DMS53 (cell line): ENCODE results near the gene FYN.

Experiments
- DNase-seq: peaks from one replicate; lab custom pipeline; 2025; lab: John Stamatoyannopoulos, UW

FYN gene

DNA sequence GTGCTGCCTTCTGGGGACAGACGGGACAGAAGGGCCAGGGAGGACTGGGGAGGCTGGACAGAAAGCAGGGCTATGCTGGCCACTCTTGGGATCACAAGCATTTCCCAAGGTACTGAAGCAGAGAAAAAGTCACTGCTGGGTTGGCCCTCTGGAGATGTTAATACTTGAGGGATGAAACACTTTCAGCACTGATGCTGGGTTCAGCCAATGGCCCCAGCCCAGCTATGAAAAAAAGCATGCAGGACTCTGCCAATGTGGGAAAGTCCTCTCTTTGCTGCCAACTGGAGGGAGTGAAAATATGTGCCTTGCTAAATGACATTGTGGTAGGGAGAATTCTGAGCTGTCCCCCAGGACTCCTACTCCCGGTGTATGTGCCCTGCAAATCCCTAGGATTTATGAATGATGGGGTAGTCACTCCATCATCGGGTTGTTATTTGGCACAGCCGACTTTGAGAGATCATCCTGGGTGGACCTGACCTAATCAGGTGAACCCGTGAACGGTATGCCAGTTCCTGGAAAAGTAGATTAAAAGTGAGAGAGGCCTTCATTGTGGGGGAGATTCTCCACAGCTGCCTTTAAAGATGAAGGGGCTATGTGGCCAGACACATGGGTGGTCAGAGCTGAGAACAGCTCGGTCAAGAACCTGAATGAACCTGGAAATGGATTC lies 147.7 kb downstream of the FYN start:
- no peak for DNase-seq

DNA sequence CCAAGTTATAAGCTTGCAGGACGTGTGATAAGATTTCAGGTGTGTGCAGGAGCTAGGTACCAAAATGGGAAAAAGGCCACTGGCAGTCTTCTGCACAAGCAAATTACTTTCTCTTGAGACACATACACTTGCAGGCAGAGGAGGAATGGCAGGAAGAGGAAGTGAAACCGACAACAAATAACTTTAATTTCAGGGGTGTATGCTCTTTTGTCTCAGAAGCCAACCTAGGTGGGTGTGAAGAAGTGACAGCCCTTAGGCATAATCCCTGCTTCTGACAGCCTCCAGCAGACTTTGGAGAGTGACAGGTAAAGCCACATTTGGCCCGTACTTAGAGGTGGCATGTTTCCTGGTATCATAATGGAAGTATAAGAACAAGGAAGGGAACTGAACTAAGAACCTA lies 148.7 kb downstream of the FYN start:
- DNase-seq, result no peak

DNA sequence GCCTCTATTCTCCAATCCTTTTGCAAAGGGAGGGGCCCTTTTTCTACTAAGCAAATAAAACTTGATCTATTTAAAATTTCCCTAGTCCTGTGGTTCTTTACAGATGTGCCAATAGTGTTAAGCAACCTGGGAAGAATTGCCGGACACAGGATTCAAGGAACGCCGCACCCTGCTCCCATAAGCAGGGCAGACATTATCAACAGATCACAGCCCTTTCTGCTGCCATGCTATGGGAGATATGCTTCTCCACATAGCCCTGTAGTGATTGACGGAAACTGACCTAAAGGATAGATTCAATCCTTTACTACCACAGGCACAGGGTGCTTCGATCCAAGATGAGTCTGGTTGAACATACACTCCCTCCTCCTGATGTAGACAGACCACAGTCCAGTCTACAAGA lies 149.2 kb downstream of the FYN start:
- no peak for DNase-seq

DNA sequence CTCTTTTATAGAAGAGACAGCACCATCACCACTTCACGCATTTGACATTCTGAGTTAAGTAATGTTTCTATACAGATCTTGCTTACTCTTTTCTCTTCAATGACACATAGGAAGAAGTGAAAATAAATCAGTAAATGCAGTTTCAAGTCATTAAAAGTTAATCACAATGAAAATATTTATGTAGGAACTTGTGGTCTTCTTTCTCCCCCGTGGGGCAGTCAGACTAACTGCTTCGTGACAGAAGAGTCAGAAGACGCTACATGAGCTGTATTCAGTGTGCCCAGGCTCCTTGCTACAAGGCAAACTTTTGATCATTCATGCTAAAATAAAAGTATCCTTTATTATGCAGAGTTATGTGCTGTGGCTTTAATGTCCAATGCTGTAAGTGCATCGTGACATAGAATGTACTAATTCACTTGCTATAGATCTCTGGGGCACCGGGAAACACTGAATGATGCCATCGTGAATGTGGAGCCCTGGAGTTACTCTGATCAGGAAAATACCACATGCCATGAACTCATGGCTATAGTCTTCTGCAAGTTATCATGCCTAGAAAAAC lies 149.8 kb downstream of the FYN start:
- DNase-seq, result no peak

DNA sequence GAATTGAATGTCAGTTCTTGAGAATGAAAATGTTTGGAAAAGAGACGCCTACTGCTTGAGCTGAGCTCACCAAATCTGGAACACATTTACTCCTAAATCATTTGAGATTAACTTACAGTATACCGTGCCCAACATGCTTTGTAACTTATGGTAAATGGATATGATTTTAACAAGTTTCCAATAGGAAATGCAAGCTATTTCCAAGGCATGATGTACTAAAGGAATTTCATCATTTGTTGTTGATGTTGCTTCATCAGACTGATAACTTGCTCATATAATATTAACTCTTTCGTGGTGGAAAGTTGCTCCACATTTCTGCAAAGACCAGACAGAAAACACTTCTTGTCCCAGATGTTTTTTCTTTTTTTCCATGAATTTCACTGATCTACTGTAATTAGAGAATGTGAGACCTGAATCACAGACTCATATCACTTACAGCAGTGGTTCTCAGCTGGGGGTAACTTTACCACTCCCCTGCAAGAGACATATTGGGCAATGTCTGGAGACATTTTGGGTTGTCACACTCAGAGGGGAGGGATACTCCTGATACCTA lies 151.0 kb downstream of the FYN start:
- DNase-seq, result no peak

DNA sequence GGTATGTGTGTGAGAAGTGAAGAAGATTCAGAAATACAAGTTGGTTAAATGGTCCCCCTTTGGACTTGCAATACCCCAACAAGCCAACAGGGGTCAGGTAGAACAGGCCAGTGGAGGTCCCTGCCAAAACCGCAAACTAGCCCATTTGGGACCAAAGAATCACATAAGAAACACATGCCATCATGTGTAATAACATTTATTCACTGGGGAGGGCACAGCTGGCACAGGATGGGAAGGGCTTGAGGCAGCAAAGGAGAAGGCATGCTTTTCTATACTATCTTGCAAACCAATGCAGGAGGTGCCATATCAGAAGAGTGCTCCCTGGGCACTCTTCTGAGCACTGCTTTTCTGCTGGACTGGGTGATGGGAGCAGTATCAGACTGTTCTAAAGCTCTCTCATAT lies 151.5 kb downstream of the FYN start:
- DNase-seq, result peak; percentile 35

DNA sequence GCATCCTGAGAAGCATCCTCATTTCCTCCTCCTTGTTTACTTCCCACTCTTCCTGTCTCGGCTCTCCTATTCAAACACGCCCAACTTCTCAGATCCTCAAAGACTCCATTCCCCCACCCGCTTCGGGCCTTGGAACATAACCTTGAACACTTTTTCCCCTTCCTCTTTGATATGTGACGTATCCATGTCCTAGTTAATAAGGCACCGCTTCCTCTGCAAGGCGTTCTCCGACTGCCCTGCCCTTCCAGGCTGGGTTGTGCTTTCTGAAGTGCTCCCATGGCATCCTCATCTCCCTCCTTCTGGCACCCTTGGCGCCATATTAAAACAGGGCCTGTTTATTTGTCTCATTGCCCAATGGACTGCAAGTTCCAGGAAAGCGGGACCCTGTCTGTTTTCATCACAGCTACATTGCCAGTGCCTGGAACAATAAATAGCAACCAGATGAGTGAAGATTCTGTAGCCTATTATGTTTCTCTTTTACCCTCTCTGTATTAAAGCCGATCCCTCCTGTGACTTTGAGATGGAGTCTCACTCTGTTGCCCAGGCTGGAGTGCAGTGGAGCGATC lies 152.2 kb downstream of the FYN start:
- no peak for DNase-seq

DNA sequence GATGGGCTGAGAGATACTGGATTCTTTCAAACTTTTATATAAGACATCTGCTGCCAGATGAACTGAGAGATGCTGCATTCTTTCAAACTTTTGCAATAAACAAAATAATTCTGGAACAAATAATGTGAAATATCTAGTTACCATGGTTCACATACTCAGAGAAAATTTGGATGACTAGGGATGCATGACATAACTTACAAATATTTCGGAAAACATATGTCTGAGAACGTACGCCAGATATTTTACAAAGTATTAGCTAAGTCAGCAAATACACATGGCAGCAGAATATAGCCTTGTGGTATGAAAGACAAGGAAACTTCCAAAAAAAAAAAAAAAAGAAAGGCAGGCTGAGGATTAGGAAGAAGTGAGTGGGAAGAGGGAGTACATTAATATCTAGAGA lies 154.3 kb downstream of the FYN start:
- DNase-seq, result no peak

DNA sequence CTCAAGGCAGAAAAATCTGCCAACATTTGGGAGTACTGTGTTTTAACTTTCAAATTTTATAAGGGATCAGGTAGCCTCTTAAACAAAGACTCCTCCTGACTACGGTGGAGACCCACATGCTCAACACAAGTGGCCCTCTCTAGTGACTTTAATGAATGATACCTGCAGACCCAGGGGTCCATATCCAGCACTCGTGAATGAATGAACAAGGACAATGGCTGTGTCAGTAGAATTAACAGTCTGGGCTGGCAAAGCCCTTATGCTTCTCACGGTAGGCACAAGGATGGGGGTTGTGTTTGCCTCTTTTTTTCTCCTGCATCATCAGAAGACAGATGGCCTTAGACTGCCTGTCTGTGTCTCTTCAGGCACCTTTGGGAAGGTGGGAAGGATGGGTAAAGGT lies 154.9 kb downstream of the FYN start:
- DNase-seq, result no peak

DNA sequence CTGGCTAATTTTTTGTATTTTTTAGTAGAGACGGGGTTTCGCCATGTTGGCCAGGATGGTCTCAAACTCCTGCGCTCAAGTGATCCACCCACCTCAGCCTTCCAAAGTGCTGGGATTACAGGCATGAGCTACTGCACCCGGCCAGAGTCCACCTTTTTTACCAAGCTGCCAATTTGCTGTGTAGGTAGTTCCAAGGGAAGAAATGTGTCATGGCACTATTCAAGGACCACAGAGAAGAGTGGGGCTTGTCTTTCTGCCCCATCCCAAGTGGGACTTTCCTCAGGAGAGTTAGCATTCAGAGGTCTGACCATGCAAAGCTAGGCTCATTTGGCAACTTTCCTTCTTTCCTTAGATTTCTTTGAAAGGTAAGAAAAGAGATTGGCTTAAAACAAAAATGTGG lies 155.6 kb downstream of the FYN start:
- no peak for DNase-seq

DNA sequence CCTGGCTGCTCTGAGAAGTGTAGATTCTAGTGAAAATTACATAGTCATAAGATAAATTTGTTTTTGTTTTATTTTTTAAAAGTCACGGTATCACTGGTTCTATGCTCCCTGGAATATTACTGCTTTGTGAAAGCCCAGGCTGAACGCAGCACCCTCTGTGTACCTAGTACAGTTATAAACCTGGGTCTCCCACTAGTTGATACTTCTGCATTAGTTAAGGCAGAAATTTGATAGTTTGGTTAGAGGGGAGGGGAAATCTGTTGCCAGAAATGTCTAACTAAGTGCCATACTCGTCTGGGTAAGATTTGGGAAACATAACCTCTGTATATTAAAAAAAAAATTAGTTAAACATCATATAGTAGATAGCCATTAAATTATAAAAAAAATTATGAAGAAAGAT lies 156.9 kb downstream of the FYN start:
- no peak for DNase-seq

DNA sequence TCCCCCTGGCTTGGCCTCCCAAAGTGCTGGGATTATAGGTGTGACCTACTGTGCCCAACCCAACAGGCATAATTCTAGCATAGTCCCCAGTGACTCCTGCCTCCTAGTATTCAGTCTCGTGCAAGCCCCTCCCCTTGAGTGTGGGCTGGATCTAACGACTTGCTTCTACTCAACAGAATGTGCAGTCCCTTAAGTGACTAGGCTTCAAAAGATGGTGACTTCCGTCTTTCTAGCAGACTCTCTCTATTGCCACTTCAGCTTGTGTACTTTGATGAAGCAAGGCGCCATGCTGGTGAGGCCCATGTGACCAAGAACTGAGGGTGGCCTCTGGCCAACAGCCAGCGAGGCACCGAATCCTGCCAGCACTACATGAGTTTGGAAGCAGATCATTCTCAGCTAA lies 157.9 kb downstream of the FYN start:
- peak; percentile 76 for DNase-seq

DNA sequence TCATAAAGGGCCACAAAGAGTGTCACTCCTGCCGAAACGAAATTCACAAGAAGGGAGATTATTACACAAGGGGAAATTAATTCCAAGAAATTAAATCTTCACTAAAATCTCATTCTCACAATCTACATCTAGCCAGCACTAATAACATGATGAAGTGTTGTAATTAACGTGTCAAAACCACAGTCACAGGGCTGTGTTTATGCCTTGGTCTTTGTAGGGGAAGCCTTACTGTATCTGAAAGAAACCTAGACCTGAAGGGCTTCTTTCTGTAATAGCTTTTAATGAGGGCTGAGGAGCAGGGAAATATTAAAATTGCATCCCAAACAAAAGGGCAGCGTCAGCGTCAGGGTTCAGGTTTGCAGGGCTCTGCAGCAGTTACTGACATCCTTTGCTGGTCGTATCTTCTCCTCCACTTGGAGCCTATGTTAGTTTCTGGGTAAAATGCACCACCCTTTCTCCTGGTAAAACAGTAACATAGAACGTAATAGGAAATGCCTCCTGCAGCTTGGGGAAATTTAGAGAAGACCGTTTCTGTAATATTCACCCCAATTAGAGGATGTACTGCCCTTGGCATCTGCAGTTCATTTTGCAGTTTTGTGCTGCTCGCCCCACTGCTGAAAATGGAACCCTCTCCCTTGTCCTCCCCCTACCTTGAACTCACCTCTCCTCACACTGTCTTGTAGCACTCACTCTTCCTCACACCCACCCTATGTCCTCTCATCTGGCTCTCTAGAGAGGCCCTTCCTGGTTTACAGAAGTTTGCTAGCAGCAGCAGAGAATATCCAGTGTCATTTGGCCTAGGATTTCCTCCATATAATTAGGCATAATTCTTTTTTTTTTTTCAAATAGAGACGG lies 158.6 kb downstream of the FYN start:
- DNase-seq, result no peak

DNA sequence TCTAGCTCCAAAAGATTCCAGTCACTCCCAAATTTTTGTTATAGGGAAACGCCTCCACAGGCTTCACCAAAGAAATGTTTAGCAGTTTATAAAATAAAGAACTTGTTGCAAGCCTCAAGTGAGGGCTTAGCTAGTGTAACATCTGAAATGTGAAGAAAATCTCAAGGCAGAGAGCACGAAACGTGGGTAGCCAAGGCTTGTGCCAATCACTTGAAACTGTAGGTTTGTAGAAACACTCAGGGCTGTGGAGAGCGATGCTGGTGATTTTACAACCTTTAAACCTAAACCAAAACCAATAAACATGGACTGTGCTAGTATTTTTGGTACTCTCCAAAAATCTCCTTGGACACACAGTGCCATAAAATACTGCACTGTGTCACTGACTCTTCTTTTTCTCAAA lies 159.4 kb downstream of the FYN start:
- DNase-seq, result no peak

DNA sequence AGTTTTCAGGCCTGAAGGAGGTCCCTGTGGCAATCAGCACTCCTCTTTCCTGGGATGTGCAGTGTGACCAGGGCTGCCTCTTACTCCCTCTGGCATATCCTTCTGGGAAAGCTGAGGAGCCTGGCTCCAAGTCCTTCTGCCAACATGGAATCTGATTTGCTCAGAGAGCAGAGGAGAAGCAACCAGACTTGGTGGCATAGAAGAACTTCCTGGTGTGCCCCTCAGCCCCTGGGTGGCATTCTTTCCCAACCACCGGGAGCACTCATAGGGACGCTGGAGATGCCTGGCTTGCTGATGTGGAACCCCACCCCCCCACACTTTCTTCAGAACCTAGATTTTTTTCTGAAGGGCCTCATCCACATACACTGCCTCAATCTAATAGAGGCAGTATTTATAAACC lies 160.0 kb downstream of the FYN start:
- DNase-seq, result no peak

DNA sequence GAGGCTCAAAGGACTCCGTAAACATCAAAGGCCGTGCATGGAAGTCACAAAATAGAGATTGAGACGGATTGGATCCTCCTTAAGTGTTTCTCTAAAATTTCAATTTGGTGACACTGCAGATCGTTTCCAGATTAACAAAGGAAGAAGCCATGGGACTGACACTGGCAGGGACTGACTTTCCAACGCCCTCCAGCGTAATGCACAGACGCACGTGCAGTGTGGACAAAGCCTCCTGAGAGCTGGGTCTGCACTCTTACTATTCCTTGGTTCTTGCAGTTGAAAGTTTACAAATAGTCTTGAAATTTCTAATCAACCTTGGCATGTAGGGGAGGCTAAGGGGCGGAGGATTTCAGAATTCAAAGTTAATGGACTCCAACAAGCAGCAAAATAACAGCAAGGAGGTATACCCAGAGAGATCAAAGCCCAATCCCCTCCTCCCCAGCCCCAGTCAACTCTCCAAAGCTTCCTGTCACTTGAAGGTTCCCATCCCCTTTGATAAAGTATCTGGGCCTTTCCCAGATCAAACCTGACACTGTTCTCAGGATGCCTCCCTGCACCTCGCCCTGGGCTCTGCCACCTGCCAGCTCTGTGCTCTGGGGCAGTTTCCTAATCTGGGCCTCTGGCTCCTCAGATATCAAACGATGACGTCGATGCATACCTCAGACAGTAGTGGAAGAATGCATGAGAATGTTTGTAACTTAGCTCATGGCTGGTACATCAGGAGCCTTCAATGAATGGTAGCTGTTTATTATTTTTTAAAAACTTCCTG lies 161.1 kb downstream of the FYN start:
- no peak for DNase-seq

DNA sequence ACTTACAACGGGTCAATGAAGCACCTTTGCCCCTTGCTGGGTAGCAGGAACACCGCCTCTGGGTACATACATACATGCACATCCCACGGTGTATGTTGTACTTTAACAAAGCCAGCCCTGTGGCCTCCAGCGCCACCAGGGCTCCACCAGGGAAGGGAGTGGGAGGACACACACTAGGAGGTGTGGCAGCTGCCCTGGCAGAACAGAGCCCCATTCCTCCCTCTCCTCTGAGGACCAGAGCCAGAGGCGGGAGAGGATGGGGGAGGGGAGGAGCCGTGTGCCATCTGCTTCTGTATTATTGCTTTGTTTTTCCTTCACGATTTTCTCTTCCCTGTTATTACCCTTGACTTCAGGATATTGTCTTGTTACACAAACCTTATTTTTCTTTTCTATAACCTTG lies 161.8 kb downstream of the FYN start:
- peak; percentile 41 for DNase-seq

DNA sequence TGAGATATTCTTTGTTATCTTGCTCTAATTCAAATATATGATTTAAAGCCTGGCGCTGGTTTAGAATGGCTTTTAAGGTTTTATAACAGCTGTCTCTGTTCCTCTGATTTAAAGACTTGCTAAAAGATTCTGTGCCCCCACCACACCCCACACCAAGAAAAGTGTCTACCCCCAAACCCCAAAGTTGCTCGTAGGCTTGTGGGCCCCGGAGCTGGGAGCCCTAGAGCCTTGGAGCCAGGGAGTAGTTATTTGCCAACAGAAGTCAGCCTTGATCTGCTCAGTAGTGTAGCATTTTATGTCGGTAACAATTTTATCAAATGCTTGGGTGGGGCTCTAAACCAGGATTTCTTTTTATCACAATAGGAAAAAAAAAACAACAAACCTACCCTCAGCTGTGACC lies 162.3 kb downstream of the FYN start:
- DNase-seq, result no peak

DNA sequence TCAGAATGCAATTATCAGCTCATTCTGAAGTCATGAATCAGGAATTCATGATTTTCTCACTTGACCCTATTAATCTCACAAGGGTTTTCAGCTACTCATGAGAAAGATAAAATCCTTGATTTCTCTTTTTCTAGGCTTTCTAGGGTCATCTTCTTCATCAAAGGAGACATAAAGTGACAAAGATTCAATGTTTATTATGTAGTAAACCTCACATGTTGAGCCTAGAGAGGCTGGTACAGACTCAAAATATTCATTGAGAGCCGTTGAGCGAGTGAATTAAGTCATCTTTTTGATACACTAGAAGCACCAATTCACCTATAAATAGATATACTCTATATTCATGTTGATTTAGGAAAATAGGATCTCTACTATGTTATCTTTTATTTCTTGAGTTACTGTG lies 162.8 kb downstream of the FYN start:
- no peak for DNase-seq

DNA sequence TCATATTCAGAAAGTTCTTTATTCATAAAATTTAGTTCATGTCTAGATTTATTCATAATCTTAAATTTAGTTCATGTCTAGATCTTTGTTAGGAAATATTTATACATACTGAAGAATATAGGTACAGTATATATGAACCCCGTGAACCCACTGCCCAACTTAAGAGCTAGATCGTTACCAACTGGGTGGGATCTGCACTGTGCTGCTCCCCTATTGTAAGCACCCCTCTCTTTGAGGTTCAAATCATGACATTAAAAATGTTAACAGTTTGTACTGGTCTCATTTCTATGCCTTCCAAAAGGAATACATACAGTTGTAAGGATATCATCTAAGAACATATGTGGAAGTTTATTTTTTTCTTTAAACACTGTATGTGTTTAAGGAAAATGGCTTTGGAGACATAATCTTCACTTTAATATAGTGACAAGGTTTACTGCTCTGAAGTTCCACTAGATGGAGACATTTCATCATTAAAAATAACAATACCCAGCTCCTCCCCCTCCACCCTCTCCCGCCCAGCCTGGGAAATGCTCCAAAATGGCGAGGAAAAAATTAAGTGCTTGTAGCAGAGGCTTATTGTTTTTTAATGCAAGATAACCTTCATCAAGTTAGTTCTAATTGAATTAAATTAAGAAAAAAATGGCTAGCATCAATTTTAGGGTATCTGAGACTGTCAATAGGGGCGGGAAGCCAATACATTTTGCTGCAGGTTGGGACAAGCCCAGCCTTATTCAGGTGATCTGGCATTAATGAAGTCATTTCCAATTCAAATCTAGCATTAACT lies 163.4 kb downstream of the FYN start:
- DNase-seq, result peak; percentile 74

DNA sequence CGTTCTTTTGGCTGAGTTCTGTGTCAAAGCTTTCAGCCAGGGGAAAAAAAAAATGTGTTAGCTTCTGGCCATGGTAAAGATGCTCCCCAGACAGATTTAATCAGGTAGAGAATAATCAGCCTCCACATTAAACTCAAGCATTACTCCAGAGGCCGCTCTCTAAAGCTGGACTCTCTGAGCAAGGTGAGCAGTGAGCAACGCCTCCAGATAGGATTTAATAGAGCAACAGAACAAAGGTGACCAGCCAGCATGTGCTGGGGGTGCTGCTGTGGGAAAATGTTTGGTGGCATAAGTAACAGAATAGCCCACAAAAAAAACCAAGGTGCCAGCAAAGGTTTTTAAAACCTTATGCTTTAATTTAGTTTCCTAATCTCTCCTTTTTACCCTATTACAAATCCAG lies 164.1 kb downstream of the FYN start:
- DNase-seq, result no peak
